Loucy (cell line): ENCODE measurements around the gene MCM8.

Experiments used
- H2AFZ ChIP-seq: fragments of 200-600 bp; sonication (generic); 2 replicates; pipeline ENCODE4 v1.6.0; 2016; ENCODE audit warnings: antibody characterized with exemption, mild to moderate bottlenecking, low read length, moderate library complexity
- H3F3A ChIP-seq: fragments of 200-600 bp; 2 replicates; pipeline ENCODE4 v1.6.0; 2016; ENCODE audit warnings: antibody characterized with exemption, low read depth, mild to moderate bottlenecking
- H3K27me3 ChIP-seq: fragments of 200-600 bp; sonication (generic); 2 replicates; pipeline ENCODE4 v1.6.1; 2014; ENCODE audit warnings: low read length, mild to moderate bottlenecking; ENCODE audit not compliant: insufficient read depth, poor library complexity, severe bottlenecking
- H3K36me3 ChIP-seq: fragments of 200-600 bp; sonication (generic); 2 replicates; pipeline ENCODE4 v1.6.1; 2016; ENCODE audit warnings: low read length; ENCODE audit not compliant: insufficient read depth
- H3K4me1 ChIP-seq: fragments of 200-600 bp; sonication (generic); 2 replicates; pipeline ENCODE4 v1.5.1; 2014; ENCODE audit warnings: low read length, mild to moderate bottlenecking; ENCODE audit not compliant: insufficient read depth, poor library complexity, severe bottlenecking
- H3K4me2 ChIP-seq: fragments of 200-600 bp; sonication (generic); 2 replicates; pipeline ENCODE4 v1.6.0; 2014; ENCODE audit warnings: antibody characterized with exemption, low read length, low read depth, mild to moderate bottlenecking; ENCODE audit not compliant: poor library complexity, severe bottlenecking
- H3K4me3 ChIP-seq: fragments of 200-600 bp; sonication (generic); 2 replicates; pipeline ENCODE4 v1.5.1; 2014; ENCODE audit warnings: low read length, mild to moderate bottlenecking, mixed read lengths; ENCODE audit not compliant: poor library complexity, severe bottlenecking
- H3K79me2 ChIP-seq: fragments of 200-600 bp; sonication (generic); 2 replicates; pipeline ENCODE4 v1.6.1; 2014; ENCODE audit warnings: low read length; ENCODE audit not compliant: insufficient read depth
- H3K9ac ChIP-seq: fragments of 200-600 bp; sonication (generic); 2 replicates; pipeline ENCODE4 v1.6.0; 2014; ENCODE audit warnings: mild to moderate bottlenecking, low read depth, low read length, moderate library complexity; ENCODE audit not compliant: poor library complexity, severe bottlenecking
- H3K9me2 ChIP-seq: fragments of 200-600 bp; sonication (generic); replicated peaks from 2 replicates; pipeline ENCODE4 v1.6.1; 2016; ENCODE audit warnings: low read depth, low read length, mixed read lengths
- H3K9me3 ChIP-seq: fragments of 200-600 bp; sonication (generic); 2 replicates; pipeline ENCODE4 v1.6.1; 2014; ENCODE audit warnings: mild to moderate bottlenecking, antibody characterized with exemption, low read length, low read depth; ENCODE audit not compliant: insufficient read depth
- H4K20me1 ChIP-seq: fragments of 200-600 bp; sonication (generic); 2 replicates; pipeline ENCODE4 v1.6.0; 2014; ENCODE audit warnings: antibody characterized with exemption, low read length, mild to moderate bottlenecking; ENCODE audit not compliant: insufficient read depth, poor library complexity, severe bottlenecking
- EZH2phosphoT487 ChIP-seq: fragments of 200-600 bp; IDR thresholded peaks from 2 replicates; pipeline ENCODE4 v1.6.1; 2018; ENCODE audit warnings: antibody characterized with exemption, mild to moderate bottlenecking, moderate library complexity, borderline replicate concordance
- TF ChIP-seq, protein P1 (sequence below): fragments of 200-600 bp; sonication (generic); conservative IDR thresholded peaks from 2 replicates; pipeline ENCODE4 v1.5.1; 2014; ENCODE audit warnings: mild to moderate bottlenecking, antibody characterized with exemption, low read length

Gene MCM8

DNA sequence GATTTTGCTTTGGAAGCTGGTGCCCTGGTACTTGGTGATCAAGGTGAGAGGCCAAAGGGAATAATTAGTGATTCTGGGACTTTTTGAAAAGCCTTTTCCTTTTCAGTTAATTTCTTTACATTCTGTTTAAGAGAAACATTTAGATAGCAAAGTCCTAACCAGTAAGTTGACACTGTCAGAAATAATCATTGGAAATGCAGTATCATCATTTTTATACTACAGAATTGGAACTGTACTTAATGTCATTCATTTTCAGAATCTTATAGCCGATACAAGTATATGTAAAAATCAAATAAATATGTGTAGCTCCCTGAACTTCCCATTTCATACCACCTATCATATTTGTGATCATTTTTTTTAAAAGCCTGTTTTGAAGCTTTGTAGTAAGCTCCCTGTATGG lies 27.5 kb downstream of the MCM8 start:
- no peak overlapping the region for H3K4me2 ChIP-seq
- no peak overlapping the region for H3K4me3 ChIP-seq
- H3K9ac ChIP-seq, result no peak overlapping the region
- no peaks in the 10 kb centered on the region for H3K79me2 ChIP-seq
- H2AFZ ChIP-seq, result no peak overlapping the region
- no peaks in the 10 kb centered on the region for H3F3A ChIP-seq
- H3K9me2 ChIP-seq, result no peaks in the 10 kb centered on the region
- no peaks in the 10 kb centered on the region for H4K20me1 ChIP-seq
- peaks cover 68% of the 10 kb centered on the region; the same call in 1 of the 2 replicates for H3K36me3 ChIP-seq
- TF ChIP-seq, protein P1, sequence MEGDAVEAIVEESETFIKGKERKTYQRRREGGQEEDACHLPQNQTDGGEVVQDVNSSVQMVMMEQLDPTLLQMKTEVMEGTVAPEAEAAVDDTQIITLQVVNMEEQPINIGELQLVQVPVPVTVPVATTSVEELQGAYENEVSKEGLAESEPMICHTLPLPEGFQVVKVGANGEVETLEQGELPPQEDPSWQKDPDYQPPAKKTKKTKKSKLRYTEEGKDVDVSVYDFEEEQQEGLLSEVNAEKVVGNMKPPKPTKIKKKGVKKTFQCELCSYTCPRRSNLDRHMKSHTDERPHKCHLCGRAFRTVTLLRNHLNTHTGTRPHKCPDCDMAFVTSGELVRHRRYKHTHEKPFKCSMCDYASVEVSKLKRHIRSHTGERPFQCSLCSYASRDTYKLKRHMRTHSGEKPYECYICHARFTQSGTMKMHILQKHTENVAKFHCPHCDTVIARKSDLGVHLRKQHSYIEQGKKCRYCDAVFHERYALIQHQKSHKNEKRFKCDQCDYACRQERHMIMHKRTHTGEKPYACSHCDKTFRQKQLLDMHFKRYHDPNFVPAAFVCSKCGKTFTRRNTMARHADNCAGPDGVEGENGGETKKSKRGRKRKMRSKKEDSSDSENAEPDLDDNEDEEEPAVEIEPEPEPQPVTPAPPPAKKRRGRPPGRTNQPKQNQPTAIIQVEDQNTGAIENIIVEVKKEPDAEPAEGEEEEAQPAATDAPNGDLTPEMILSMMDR, result no peak
- no peak for TF ChIP-seq EZH2phosphoT487
- no peaks in the 10 kb centered on the region for H3K4me1 ChIP-seq
- no peaks in the 10 kb centered on the region for H3K27me3 ChIP-seq
- H3K9me3 ChIP-seq, result no peaks in the 10 kb centered on the region

DNA sequence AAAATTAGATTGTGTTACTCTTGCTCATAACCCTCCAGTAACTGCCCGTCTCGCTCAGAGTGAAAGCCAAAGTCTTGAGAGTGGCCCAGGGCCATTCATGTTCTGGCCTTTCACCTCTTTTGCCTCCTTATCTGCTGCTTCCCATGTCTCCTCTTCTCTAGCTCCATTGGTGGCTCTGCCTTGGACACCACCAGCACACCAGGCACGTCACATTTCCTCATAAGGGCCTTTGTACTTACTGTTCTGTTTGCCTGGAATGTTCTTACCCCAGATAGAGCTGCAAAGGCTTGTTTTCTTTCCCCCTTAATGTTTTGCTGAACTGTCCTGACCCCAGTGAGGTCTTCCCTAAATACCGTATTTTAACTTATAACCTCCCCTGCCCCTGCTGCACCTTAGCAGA lies 29.3 kb downstream of the MCM8 start:
- H3K4me1 ChIP-seq, result no peaks in the 10 kb centered on the region
- no peaks in the 10 kb centered on the region for H4K20me1 ChIP-seq
- H3K9me3 ChIP-seq, result no peaks in the 10 kb centered on the region
- H3K27me3 ChIP-seq, result no peaks in the 10 kb centered on the region
- peaks cover 76% of the 10 kb centered on the region for H3K36me3 ChIP-seq
- H3F3A ChIP-seq, result no peaks in the 10 kb centered on the region
- no peak overlapping the region for H3K4me3 ChIP-seq
- H3K9ac ChIP-seq, result no peak overlapping the region
- TF ChIP-seq EZH2phosphoT487, result no peak
- TF ChIP-seq, protein P1, result no peak
- no peaks in the 10 kb centered on the region for H3K79me2 ChIP-seq
- no peaks in the 10 kb centered on the region for H3K9me2 ChIP-seq
- no peak overlapping the region for H3K4me2 ChIP-seq
- no peak overlapping the region for H2AFZ ChIP-seq

DNA sequence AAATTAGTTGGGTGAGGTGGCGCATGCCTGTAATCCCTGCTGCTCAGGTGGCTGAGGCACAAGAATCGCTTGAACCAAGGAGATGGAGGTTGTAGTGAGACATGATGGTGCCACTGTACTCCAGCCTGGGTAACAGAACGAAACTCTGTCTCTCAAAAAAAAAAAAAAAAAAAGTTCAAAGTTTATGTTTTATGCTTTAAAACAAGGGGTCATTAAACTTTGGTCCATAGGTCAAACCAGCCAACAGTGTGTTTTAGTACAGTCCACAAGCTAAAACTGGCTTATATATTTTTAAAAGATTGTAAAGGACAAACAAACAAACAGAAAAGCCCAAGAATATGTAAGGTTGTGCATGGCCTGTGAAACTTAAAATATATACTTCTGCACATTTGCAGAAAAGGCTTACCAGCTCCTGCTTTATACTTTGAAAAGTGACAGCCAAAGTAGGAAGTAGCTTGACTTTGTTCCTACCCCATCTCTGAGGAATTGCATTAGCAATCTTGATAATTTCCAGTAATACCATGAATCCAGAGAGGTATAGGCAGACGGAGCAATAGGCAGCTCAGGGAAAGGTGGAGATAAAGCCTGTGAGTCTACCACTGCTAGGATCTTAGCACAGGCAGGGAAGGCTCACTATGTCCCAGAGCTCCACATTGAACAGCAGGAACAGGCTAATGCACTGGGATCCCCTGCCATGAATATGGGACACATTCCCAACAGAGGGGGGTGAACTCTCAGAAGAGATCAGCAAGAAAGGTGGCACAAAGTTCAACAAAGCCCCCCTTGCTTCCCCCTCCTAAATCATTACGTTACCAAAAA lies 30.5 kb downstream of the MCM8 start:
- H3K27me3 ChIP-seq, result no peaks in the 10 kb centered on the region
- H3F3A ChIP-seq, result no peaks in the 10 kb centered on the region
- H3K9ac ChIP-seq, result no peak overlapping the region
- no peaks in the 10 kb centered on the region for H3K4me1 ChIP-seq
- no peak overlapping the region for H2AFZ ChIP-seq
- no peak for TF ChIP-seq EZH2phosphoT487
- TF ChIP-seq, protein P1, result no peak
- no peak overlapping the region for H3K4me3 ChIP-seq
- no peaks in the 10 kb centered on the region for H3K9me3 ChIP-seq
- H3K4me2 ChIP-seq, result no peak overlapping the region
- no peaks in the 10 kb centered on the region for H3K9me2 ChIP-seq
- no peaks in the 10 kb centered on the region for H3K79me2 ChIP-seq
- H3K36me3 ChIP-seq, result peaks cover 72% of the 10 kb centered on the region
- H4K20me1 ChIP-seq, result no peaks in the 10 kb centered on the region
